ENCODE data around the gene GSTT4.
"Not testable (repeated sequence)": the region's sequence is repeated elsewhere in the genome, so short reads cannot be mapped to it uniquely, and the experiment has no call there.

GRCh38 chr22:23953485-23953884, 51.8 kb downstream of the GSTT4 start:
- TF ChIP-seq, protein P1, sequence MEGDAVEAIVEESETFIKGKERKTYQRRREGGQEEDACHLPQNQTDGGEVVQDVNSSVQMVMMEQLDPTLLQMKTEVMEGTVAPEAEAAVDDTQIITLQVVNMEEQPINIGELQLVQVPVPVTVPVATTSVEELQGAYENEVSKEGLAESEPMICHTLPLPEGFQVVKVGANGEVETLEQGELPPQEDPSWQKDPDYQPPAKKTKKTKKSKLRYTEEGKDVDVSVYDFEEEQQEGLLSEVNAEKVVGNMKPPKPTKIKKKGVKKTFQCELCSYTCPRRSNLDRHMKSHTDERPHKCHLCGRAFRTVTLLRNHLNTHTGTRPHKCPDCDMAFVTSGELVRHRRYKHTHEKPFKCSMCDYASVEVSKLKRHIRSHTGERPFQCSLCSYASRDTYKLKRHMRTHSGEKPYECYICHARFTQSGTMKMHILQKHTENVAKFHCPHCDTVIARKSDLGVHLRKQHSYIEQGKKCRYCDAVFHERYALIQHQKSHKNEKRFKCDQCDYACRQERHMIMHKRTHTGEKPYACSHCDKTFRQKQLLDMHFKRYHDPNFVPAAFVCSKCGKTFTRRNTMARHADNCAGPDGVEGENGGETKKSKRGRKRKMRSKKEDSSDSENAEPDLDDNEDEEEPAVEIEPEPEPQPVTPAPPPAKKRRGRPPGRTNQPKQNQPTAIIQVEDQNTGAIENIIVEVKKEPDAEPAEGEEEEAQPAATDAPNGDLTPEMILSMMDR (IDR thresholded peaks at IDR 0.05), result not testable (repeated sequence)
- not testable (repeated sequence) for TF ChIP-seq POLR2A (IDR thresholded peaks at IDR 0.05)

Measured in adrenal gland (tissue), 5 donors.